Adrenal gland (tissue), 12 donors: ENCODE data around the gene GRB10. TPM values are rescaled to one million over a fixed set of nuclear protein-coding genes. Genes with fewer than 3 reads are reported as not detected.

ENCODE experiments used
- DNase-seq, 7 donors: peaks; one replicate each; pipeline ENCODE4 v3.0.0-alpha.2; 2019 to 2020
- H3K27ac ChIP-seq, 5 donors: fragments of 200-600 bp; sonication (generic) in 4 of 5; 1 replicate in 3 of 5; 2 replicates in 2 of 5; pipeline versions ENCODE4 v1.5.1 to v1.8.0; 2016 to 2020; ENCODE audit warnings: mild to moderate bottlenecking in 1 of 5
- H3K27me3 ChIP-seq: fragments of 200-600 bp; 2 replicates; pipeline ENCODE4 v1.8.0; 2021
- H3K36me3 ChIP-seq, 2 donors: fragments of 200-600 bp; replicated peaks in 1 of 2; 1 replicate in 1 of 2; 2 replicates in 1 of 2; pipeline versions ENCODE4 v1.5.1 to v1.8.0; 2018 to 2022
- H3K4me1 ChIP-seq, 2 donors: fragments of 200-600 bp; replicated peaks in 1 of 2; 1 replicate in 1 of 2; 2 replicates in 1 of 2; pipeline versions ENCODE4 v1.5.1 to v1.8.0; 2018 to 2021
- H3K4me3 ChIP-seq, 4 donors: fragments of 200-600 bp; sonication (generic) in 3 of 4; one replicate each; pipeline ENCODE4 v1.5.1; 2016 to 2018
- H3K9me3 ChIP-seq, 3 donors: fragments of 200-600 bp; sonication (generic) in 1 of 3; replicated peaks in 1 of 3; 1 replicate in 2 of 3; 2 replicates in 1 of 3; pipeline versions ENCODE4 v1.5.1 to v1.8.0; 2016 to 2021
- POLR2A ChIP-seq, 2 donors: fragments of 450-650 bp; IDR thresholded peaks; one replicate each; pipeline ENCODE4 v1.6.1; 2017; ENCODE audit warnings: antibody characterized with exemption in 2 of 2, mild to moderate bottlenecking in 2 of 2, moderate library complexity in 1 of 2
- whole genome bisulfite sequencing, 4 donors: extraction: QIAGEN DNeasy Blood & Tissue Kit in 2 of 4; methylation state at CpG; one replicate each; pipeline versions ENCODE4 v1.1.5 to v1.1.7; 2013 to 2017; 5-methylcytosine and 5-hydroxymethylcytosine counted together
- intact Hi-C, 2 donors: fragments of 100-400 bp; cut with DNase I; formaldehyde crosslinking; loops; one replicate each; pipeline versions ENCODE4 v1.14.1 to v1.15.0; 2022 to 2023
- polyA plus RNA-seq, 3 donors: library from polyadenylated mRNA; stranded (reverse); fragments of 200-250 nt in 2 of 3; fragments of 350-450 nt in 1 of 3; fragmentation: Illumina TruSeq in 1 of 3; extraction: RNeasy Lipid Tissue Mini Kit (QIAGEN cat#74804) in 1 of 3; gene quantifications; one replicate each; pipeline ENCODE4 v1.2.3, GENCODE V29; 2013 to 2014
- total RNA-seq, 9 donors: library from RNA; depleted of rRNA in 4 of 9; stranded (reverse); fragments of >200 nt in 4 of 9; fragments of 120-200 nt in 1 of 9; fragmentation: NEBNext Ultra II Directional in 1 of 9; extraction: Animal tissue kit (Norgen Biotek cat#: 25700) in 1 of 9; gene quantifications; one replicate each; pipeline versions ENCODE4 v1.1.0 to v1.2.4, GENCODE V29; 2013 to 2023
- TF ChIP-seq, protein P1 (sequence below), 6 experiments: fragments of 450-650 bp in 4 of 6; fragments of 200-600 bp in 2 of 6; sonication (generic) in 1 of 6; IDR thresholded peaks; 1 replicate in 5 of 6; 2 replicates in 1 of 6; pipeline versions ENCODE4 v1.5.1 to v1.8.0; 2016 to 2021; ENCODE audit warnings: antibody characterized with exemption in 6 of 6, mild to moderate bottlenecking in 2 of 6, moderate library complexity in 1 of 6
- donor health status: healthy with polysubstance abuse.
- donor health status: Bipolar disorder and iron deficiency.
- donor health status: DM: yes; HTN: yes; CAD: no.
- donor health status: DM: no; HTN: no; CAD: no.
- donor health status: DM: no; HTN: no; CAD: no.
- donor health status: DM: yes; HTN: yes; CAD: no.

Gene GRB10
- total and polyA plus RNA-seq, 12 donors, result 33.5 to 158 (median 67.3) TPM

DNA sequence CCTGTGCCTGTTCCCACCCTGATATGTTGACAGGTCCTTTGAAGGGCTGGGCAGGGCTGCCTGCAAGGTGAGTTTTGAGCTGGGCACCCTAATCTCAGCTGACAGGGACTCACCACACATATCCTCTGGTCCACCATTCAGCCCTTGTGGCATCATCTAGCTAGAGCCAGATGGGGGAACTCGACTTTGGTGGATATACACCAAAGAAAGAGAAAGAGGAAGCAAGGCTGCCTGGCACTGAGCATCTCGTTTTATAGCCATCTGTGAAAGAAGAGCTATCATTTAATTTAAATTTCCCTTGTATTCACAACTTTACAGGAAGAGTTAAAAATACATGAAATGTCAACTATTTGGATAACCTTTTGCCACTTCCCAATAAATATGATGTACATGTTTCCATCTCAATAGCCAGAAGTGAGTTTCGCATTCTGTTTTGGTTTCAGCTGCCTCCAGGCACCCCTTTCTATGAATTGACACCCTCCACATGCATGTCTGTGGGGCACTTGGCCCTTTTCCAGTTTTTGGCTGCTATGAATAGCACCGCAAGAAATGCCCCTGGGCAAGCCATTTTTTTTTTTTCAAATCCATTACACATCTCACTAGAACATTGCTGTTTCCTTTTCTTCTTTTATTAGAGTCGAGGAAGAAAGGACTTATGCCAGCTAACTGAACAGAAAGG is 22.9 kb upstream of the GRB10 start:
- 43 to 60% (median 52%) methylated on average over 5 of the region's 5 CpGs for WGBS, 4 donors
- DNase-seq, result no peak
- Histone ChIP-seq H3K4me3 (no peak overlapping the region), H3K27me3 (no peaks in the 10 kb centered on the region), H3K36me3 (no peaks in the 10 kb centered on the region), H3K4me1 (no peaks in the 10 kb centered on the region), H3K27ac (no peak overlapping the region), H3K9me3 (no peaks in the 10 kb centered on the region)
- intact Hi-C loops, result no loop called here
- TF ChIP-seq, protein P1, sequence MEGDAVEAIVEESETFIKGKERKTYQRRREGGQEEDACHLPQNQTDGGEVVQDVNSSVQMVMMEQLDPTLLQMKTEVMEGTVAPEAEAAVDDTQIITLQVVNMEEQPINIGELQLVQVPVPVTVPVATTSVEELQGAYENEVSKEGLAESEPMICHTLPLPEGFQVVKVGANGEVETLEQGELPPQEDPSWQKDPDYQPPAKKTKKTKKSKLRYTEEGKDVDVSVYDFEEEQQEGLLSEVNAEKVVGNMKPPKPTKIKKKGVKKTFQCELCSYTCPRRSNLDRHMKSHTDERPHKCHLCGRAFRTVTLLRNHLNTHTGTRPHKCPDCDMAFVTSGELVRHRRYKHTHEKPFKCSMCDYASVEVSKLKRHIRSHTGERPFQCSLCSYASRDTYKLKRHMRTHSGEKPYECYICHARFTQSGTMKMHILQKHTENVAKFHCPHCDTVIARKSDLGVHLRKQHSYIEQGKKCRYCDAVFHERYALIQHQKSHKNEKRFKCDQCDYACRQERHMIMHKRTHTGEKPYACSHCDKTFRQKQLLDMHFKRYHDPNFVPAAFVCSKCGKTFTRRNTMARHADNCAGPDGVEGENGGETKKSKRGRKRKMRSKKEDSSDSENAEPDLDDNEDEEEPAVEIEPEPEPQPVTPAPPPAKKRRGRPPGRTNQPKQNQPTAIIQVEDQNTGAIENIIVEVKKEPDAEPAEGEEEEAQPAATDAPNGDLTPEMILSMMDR (IDR thresholded peaks at IDR 0.05), result no peak
- TF ChIP-seq POLR2A (IDR thresholded peaks at IDR 0.05), result no peak

DNA sequence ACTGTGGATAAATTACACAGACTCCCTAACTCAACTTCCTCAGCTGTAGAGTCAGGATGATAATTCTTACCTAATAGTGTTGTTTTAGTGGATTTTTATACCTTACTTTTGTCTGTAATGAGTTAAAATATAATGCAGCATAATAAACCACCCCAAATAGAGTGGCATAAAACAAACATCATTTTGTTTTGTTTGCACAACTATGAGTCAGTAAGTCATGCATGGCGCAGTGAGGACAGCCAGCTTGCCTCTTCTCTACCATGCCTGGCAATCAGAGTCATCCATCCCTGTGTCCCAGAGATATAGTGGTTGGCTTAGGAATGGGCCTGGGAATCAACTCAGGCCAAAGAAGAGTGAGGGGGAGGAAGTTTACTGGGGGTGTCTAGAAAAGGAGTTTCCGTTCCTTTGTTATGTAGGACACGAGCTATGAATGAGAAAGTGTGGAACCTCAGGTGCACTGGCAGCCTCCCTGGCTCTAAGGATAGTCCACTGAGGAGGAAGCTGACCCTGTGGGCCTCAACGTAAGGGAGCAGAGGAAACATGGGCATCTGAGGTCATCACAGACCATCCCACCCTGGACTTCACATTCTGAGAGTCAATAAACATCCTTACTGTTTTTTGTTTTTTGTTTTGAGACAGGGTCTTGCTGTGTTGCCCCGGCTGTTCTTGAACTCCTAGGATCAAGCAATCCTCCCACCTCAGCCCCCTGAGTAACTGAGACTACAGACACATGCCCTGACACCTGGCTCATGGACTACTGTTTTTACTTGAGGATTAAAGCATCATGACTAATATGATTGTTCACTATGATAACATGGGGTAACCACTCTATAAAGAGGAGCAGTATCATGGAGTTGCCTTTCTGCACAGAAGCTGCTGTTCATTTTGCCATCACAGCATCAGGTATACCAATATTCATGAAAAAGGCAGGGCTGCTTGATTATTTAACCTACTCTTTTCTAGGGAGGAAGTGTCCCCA is 21.0 kb upstream of the GRB10 start:
- DNase-seq, result no peak
- intact Hi-C loops, result no loop called here
- Histone ChIP-seq H3K36me3 (no peaks in the 10 kb centered on the region), H3K4me3 (no peak overlapping the region), H3K27ac (no peak overlapping the region), H3K4me1 (no peaks in the 10 kb centered on the region), H3K9me3 (no peaks in the 10 kb centered on the region), H3K27me3 (no peaks in the 10 kb centered on the region)
- TF ChIP-seq, protein P1 (IDR thresholded peaks at IDR 0.05), result no peak
- TF ChIP-seq POLR2A (IDR thresholded peaks at IDR 0.05), result no peak
- WGBS, 4 donors, result 86 to 94% (median 91%) methylated on average over 5 of the region's 5 CpGs

DNA sequence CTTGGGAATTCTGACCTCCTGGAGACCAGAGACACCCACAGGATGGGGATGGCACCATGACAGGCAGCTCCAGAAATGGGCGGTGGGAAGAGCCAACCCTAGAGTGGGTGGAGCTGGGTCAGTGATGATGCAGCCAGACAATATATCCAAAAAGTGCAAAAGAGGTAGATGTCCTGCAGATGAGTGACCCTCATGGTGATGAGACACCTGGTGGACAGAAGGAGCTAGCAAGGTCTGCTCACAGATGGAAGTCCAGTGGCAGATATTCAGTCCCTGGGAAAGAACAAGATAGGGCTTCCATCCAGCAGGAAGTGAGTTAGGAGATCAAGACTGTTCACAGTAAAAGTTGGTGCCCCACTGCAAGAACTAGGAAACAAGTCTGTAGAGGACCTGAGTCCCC is 19.2 kb upstream of the GRB10 start:
- Histone ChIP-seq H3K4me3 (no peak overlapping the region), H3K4me1 (no peaks in the 10 kb centered on the region), H3K27me3 (no peaks in the 10 kb centered on the region), H3K36me3 (no peaks in the 10 kb centered on the region), H3K27ac (no peak overlapping the region), H3K9me3 (no peaks in the 10 kb centered on the region)
- 81 to 100% (median 95%) methylated on average over 1 of the region's 1 CpG for WGBS, 4 donors
- intact Hi-C loops, result no loop called here
- TF ChIP-seq POLR2A (IDR thresholded peaks at IDR 0.05), result no peak
- TF ChIP-seq, protein P1 (IDR thresholded peaks at IDR 0.05), result no peak
- DNase-seq, result no peak

DNA sequence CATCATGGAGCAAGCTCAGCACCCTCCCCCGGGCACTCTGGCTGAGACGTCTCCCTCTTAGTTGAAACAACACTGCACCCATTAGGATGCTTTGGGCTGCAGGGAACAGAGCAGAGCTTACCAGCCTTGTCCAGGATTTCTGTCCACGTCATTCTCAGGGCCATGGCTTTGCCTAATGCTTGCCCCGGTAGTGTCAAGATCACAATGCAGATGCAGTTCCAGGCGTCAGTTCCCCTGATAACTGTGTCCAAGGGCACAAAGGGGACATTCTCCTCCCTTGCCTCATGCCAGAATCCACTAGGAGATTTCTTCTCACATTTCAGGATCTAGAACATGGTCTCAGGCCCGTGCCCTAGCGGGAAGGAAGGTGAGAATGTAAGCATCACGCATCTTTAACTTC is 17.2 kb upstream of the GRB10 start:
- H3K4me1 ChIP-seq, result no peaks in the 10 kb centered on the region
- 79 to 88% (median 83%) methylated on average over 4 to 8 of the region's 8 CpGs for WGBS, 4 donors
- no peaks in the 10 kb centered on the region for H3K27me3 ChIP-seq
- DNase-seq, result no peak
- H3K4me3 ChIP-seq, result no peak overlapping the region
- no peak overlapping the region for H3K27ac ChIP-seq
- H3K36me3 ChIP-seq, result no peaks in the 10 kb centered on the region
- intact Hi-C loops, result no loop called here
- TF ChIP-seq POLR2A (IDR thresholded peaks at IDR 0.05), result no peak
- TF ChIP-seq, protein P1 (IDR thresholded peaks at IDR 0.05), result no peak
- no peaks in the 10 kb centered on the region for H3K9me3 ChIP-seq
